ENCODE measurements around the gene SLC16A9.
"Not testable (repeated sequence)": the region's sequence is repeated elsewhere in the genome, so short reads cannot be mapped to it uniquely, and the experiment has no call there.

The SLC16A9 gene

GRCh38 chr10:59655309-59655708 is 54.3 kb downstream of the SLC16A9 start:
- in situ Hi-C loops (cut with HindIII; ENCODE audit: low pct_unique_long_range_greater_than_20kb, low sequenced_read_pairs): no loop called here
- TF ChIP-seq JUND (IDR thresholded peaks at IDR 0.05; ENCODE audit: low read depth): no peak
- no peak for DNase-seq (ENCODE audit: low read depth in 1 of 2, low spot score in 1 of 2)

- in situ Hi-C loops (cut with HindIII; ENCODE audit: low pct_unique_long_range_greater_than_20kb, low sequenced_read_pairs): no loop called here
- no peak for TF ChIP-seq JUND (IDR thresholded peaks at IDR 0.05; ENCODE audit: low read depth)
- DNase-seq (ENCODE audit: low read depth in 1 of 2, low spot score in 1 of 2): no peak
These were observed 55.6 kb downstream of the SLC16A9 start for GRCh38 chr10:59654007-59654406.

DNA sequence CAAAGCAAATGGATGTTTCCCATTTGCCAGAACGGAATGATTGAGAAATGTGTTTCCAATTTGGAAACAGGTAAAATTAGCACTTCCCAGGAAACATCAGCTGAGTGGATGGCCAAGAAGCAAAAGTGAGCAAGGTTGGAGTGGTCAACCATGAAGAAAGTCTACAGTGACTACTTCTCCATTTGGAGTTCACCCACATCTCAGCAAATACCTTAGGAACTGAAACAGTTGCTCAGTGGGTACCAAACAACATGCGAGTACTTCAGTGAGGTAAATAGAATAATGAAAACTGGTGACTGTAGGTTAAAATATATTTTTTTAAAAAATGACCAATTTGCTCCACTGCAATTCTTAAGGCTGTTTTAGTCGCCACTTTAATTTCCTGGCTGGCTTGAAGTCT is 57.7 kb downstream of the SLC16A9 start:
- TF ChIP-seq JUND (IDR thresholded peaks at IDR 0.05; ENCODE audit: low read depth): no peak
- in situ Hi-C loops (cut with HindIII; ENCODE audit: low pct_unique_long_range_greater_than_20kb, low sequenced_read_pairs): no loop called here
- no peak for DNase-seq (ENCODE audit: low read depth in 1 of 2, low spot score in 1 of 2)

DNA sequence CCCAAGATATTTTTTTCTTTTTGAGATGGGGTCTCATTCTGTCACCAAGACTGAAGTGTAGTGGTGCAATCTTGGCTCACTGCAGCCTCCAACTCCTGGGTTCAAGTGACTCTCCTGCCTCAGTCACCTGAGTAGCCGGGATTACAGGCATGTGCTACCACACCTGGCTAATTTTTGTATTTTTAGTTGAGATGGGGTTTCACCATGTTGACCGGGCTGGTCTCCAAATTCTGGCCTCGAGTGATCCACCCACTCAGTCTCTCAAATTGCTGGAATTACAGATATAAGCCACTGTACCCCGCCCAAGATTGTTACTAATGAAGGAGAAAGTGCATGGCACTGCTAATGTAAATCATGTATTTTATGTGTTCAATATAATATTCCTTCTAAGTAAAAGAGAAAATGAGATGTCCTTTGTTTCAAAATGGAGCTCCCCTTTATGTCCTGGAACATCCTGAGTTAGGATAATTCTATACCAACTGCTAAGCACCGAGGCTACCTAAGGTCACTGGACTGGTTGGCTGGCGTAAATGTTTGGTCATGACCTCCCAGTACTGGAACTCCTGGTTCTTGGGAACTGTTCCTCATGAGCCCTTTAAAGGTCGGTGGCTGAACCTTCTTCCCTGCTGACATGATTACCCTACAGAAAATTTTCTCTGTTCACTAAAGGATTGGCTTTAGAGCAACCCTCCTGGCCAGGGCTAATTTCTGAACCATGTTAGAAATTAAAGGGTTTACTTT is 59.9 kb downstream of the SLC16A9 start:
- in situ Hi-C loops (cut with HindIII; ENCODE audit: low pct_unique_long_range_greater_than_20kb, low sequenced_read_pairs): no loop called here
- TF ChIP-seq JUND (IDR thresholded peaks at IDR 0.05; ENCODE audit: low read depth): no peak
- DNase-seq (ENCODE audit: low read depth in 1 of 2, low spot score in 1 of 2): peak in 1 of 2 experiments; percentile 49

GRCh38 chr10:59648711-59649201 is 60.9 kb downstream of the SLC16A9 start:
- in situ Hi-C loops (cut with HindIII; ENCODE audit: low pct_unique_long_range_greater_than_20kb, low sequenced_read_pairs): no loop called here
- no peak for TF ChIP-seq JUND (IDR thresholded peaks at IDR 0.05; ENCODE audit: low read depth)
- DNase-seq (ENCODE audit: low read depth in 1 of 2, low spot score in 1 of 2): peak in 1 of 2 experiments; percentile 23

- DNase-seq (ENCODE audit: low read depth in 1 of 2, low spot score in 1 of 2): no peak
- in situ Hi-C loops (cut with HindIII; ENCODE audit: low pct_unique_long_range_greater_than_20kb, low sequenced_read_pairs): no loop called here
- TF ChIP-seq JUND (IDR thresholded peaks at IDR 0.05; ENCODE audit: low read depth): no peak
These were observed 64.8 kb downstream of the SLC16A9 start for GRCh38 chr10:59644841-59645240.

GRCh38 chr10:59641688-59642087 is 68.0 kb downstream of the SLC16A9 start:
- in situ Hi-C loops (cut with HindIII; ENCODE audit: low pct_unique_long_range_greater_than_20kb, low sequenced_read_pairs); DNase-seq (ENCODE audit: low read depth in 1 of 2, low spot score in 1 of 2): not testable (repeated sequence)

DNA sequence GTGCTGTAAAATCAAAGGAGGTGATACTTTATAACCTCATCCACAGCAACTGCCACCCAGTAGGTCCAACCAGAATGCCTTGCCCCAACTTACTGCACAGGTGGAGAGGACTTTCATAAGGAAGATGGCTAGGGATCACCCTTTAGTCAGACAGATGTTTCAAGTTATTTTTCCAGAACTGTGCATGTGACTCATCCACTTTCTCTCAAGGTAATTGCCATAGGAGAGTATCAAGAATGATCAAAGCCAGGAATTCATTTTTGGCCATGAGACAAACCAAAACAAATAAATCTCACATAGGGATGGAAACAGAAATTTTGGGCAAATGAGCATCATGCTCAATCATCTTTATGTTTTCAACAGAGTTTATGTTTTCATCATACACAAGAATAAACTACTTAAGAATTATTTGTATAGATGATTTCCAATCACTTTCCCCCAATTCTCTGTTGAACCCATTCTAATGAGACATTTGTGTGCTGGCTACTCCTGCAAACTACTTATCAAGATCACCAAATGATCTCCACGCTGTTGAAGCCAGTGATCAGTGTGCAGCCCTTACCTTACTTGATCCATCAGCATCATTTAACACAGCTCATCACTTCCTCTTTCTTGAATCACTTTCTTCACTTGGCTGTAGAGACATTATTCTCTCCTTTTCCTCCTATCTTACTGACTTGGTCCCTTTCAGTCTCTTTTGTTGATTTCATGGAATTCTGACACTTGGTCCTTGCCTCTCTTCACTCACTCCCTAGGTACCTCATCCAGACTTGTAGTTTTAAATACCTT is 74.0 kb downstream of the SLC16A9 start:
- no peak for TF ChIP-seq JUND (IDR thresholded peaks at IDR 0.05; ENCODE audit: low read depth)
- DNase-seq (ENCODE audit: low read depth in 1 of 2, low spot score in 1 of 2): no peak
- in situ Hi-C loops (cut with HindIII; ENCODE audit: low pct_unique_long_range_greater_than_20kb, low sequenced_read_pairs): no loop called here

DNA sequence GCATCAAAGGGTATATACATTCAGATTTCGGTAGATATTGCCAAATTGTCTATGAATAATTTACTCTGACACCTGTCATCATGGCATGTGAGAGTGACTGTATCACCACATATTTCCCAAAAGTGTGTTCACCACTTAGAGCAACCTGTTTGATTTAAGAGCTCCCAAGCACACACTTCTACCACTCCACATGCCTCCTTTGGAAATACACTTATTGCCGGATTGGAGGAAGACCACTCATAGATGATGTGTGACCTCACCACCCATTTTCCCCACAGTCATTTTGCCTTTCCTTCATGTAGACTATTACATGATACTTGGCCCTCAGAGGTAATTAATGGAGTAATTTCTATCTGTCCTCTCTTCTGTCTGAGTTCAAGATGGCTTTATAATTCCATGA is 75.5 kb downstream of the SLC16A9 start:
- in situ Hi-C loops (cut with HindIII; ENCODE audit: low pct_unique_long_range_greater_than_20kb, low sequenced_read_pairs): no loop called here
- no peak for TF ChIP-seq JUND (IDR thresholded peaks at IDR 0.05; ENCODE audit: low read depth)
- no peak for DNase-seq (ENCODE audit: low read depth in 1 of 2, low spot score in 1 of 2)

DNA sequence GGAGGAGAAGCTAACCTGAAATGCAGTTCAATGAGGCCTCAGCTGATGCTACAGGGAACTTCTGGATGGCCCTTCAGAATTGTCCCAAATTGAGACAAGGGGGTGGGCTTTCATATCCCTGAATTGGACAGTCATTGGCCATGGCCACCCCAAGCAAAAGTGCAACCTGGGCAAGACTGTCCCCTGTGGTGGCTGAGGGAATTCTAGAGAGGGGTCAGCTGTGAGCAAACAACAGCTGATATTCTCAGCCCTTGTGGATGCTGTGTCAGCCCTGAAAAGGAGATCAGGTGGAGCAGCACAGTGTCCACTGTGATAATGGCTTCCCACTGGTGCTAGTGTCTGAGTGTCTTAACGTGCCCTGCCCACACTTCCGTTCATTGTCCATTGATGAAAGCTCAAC is 76.6 kb downstream of the SLC16A9 start:
- in situ Hi-C loops (cut with HindIII; ENCODE audit: low pct_unique_long_range_greater_than_20kb, low sequenced_read_pairs): no loop called here
- no peak for DNase-seq (ENCODE audit: low read depth in 1 of 2, low spot score in 1 of 2)
- no peak for TF ChIP-seq JUND (IDR thresholded peaks at IDR 0.05; ENCODE audit: low read depth)

DNA sequence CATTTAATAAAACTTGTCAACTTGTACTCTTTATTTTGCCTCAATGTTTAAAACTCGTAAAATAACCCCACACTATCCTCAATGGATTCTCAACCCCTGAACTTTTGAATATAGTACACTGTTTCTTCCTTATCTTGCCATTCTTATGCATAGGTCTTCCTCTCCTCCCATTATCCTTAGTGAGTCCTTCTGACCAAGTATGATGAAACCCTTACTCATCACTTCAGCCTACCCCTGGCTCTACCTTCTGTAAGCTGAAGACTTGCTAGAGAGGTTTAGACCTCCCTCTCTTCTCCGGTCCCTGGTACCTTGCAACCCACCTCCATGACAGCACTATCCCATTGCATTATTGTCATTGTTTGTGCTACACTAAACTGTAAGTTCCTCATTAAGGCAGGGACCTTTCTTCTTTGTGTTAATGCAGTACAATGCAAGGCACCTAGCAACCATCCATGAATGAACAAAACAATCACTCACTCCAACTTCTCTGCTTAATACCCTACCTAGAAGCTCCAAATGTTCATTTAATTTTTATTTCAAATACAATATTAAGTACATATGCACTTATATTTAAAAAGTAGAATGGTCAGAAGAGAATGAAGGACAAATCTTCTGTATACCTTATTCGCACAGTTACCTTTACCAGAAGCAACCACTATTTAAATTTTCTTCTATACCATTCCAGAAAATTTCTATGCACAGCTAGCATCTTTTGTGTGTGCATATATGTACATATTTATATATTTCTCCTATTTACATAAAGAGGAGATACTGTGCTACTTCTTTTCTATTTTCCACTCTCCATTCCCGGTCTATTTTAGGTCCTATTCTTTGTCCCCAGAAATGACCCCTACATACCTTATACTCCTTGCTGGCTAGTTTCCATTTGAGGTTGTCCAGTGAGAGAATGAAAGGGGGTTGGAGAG is 77.5 kb downstream of the SLC16A9 start:
- DNase-seq (ENCODE audit: low read depth in 1 of 2, low spot score in 1 of 2): no peak
- in situ Hi-C loops (cut with HindIII; ENCODE audit: low pct_unique_long_range_greater_than_20kb, low sequenced_read_pairs): no loop called here
- TF ChIP-seq JUND (IDR thresholded peaks at IDR 0.05; ENCODE audit: low read depth): no peak

- no peak for DNase-seq (ENCODE audit: low read depth in 1 of 2, low spot score in 1 of 2)
- in situ Hi-C loops (cut with HindIII; ENCODE audit: low pct_unique_long_range_greater_than_20kb, low sequenced_read_pairs): no loop called here
- TF ChIP-seq JUND (IDR thresholded peaks at IDR 0.05; ENCODE audit: low read depth): no peak
These were observed 78.4 kb downstream of the SLC16A9 start for GRCh38 chr10:59631237-59631636.
